GM19025 (cell line): ENCODE results near the gene PLXND1.
"Not testable (repeated sequence)": the region's sequence is repeated elsewhere in the genome, so short reads cannot be mapped to it uniquely, and the experiment has no call there.

ENCODE experiments used
- ATAC-seq: cut with Tn5 transposase; IDR thresholded peaks from one replicate; pipeline ENCODE4 v1.9.1; 2021; ENCODE audit warnings: mild to moderate bottlenecking, low read depth, moderate library complexity; ENCODE audit not compliant: unreplicated experiment

Gene PLXND1

DNA sequence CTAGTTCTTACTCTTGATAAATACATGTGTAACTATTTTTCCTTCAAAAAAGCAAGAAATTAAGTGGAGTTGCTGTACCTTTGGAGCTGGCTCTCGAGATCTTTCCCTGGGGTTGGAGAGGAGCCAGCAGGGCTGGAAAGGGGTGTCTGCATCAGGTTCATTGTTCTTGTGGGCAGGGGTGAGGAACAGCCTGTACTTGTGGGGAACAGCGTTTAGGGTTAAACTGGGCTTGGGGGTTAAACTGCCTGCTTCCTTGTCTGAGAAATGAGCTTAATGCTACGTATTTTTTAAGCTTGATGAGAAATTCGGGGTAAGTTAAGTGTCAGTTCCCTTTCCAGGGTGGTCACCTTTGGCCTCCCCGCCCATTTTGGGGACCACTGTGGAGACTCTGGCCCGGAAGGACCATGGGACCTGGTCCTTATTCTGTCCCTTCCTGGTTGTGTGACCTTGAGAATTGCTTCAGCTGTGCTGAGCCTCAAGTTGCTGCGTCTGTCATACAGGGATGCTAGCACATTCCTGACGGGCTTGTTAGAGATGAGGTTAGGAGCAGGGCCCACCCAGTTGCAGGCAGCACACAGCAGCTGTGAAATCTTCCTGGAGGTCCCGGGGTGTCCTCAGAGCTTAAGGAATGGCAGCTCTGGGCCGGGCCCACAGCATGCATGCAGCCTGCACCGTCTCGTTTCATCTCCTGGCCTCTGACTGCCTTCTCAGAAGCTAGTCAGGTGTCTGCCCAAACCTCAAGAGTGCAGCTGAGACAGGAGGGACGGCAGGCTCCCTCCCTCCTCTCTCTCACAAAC is 51.9 kb downstream of the PLXND1 start:
- no peak for ATAC-seq

DNA sequence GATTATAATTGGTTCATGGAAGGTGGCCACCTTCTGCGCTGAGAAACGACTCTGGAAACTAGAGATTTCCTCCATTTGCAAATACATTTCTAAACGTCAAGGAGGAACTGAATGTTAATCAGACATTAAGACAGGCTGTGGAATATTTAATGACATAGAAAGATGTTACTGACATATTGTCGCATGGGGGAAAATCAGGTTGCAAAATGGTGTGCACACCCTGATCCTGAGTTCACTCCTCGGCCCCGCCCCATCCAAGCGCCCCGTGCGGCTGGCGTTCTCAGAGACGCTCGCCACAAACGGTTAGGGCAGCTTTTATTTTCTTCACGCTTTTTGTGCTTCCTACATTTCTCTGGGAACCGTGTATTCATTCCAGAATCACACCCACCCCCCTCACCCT is 52.8 kb downstream of the PLXND1 start:
- no peak for ATAC-seq

DNA sequence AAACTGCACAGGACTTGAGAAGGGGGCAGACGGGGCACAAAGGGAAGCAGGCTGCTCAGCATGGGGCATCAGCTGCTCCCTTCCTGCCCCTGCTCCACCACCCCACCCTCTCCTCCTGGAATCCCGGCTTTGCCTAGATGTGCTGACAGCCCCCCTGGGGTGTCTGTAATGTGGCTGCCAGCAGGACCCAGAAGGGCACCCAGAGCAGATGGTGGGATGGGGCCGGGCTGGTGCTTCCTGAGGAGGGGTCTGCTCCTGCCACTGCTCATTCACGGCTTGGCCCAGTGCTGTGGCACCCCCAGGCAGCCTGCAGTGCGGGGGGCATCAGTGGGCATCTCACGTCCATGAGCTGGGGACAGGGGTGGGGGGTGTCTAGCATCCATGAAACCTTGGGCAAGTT is 53.3 kb downstream of the PLXND1 start:
- ATAC-seq, result no peak

DNA sequence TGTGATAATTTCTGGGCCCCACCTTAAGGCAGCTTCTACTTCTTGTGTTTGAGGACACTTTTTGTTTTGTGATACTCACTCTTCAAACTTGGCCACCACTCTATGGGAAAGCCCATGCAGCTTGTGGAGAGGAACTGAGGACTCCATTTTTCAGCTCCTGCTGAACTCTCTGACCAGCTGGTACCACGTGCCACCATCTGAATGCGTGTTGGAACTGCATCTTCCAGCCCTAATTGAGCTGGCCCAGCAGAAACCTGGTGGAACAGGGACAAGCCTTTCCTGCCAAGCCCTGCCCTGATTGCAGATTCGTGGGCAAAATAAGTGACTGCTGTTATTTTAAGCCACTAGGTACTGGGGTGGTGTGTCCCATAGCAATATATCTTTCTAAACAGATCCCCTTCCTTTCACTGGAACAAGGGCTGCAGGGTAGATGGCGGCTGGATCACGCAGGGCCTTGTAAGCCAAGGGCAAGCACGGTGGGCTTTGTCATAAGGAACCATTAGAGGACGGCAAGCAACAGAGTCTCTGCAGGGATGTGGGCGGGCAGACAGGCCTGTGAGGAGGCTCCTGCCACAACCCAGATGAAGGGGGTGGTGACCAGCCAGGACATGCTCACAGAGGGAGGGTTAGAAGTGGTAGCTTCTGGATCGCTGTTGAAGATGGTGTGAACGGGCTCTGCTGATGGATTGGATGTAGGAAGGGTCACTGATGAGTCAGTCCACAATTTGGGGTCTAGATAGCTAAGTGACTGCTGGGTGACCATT is 54.0 kb downstream of the PLXND1 start:
- no peak for ATAC-seq

DNA sequence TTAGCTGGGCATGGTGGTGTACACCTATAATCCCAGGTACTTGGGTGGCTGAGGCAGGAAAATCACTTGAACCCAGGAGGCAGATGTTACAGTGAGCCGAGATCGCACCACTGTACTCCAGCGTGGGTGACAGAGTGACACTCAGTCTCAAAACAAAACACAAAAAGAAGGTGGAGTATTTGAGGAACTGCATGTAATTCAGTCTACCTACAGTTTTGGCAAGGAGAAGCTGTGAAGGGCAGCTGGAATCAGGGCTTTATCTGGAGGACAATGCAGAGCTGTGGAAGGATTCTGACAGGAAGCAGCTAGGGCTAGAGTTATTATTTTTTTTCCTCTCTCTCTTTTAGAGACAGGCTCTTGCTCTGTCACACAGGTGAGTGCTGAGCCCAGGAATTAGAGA is 56.7 kb downstream of the PLXND1 start:
- ATAC-seq, result no peak

DNA sequence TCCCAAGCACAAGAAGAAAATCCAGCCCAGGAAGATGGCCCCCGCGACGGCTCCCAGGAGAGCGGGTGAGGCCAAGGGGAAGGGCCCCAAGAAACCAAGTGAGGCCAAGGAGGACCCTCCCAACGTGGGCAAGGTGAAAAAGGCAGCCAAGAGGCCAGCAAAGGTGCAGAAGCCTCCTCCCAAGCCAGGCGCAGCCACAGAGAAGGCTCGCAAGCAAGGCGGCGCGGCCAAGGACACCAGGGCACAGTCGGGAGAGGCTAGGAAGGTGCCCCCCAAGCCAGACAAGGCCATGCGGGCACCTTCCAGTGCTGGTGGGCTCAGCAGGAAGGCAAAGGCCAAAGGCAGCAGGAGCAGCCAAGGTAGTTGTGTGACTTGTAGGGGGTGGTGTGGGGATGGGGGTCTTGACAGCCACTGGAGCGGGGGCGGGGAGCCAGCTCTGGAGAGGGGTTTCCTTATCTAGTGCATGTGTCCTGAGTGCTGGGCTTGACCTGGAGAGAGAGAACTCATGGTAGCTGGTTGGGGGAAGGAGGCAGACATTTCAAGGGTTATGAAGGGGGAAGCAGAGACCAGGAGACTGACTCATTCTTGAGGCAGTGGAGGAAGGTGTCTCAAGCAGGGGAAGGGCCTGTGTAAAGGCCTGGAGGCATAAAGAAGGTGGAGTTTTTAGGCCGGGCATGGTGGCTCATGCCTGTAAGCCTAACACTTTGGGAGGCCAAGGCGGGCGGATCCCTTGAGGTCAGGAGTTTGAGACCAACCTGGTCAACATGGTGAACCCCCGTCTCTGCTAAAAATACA is 57.3 kb downstream of the PLXND1 start:
- no peak for ATAC-seq

DNA sequence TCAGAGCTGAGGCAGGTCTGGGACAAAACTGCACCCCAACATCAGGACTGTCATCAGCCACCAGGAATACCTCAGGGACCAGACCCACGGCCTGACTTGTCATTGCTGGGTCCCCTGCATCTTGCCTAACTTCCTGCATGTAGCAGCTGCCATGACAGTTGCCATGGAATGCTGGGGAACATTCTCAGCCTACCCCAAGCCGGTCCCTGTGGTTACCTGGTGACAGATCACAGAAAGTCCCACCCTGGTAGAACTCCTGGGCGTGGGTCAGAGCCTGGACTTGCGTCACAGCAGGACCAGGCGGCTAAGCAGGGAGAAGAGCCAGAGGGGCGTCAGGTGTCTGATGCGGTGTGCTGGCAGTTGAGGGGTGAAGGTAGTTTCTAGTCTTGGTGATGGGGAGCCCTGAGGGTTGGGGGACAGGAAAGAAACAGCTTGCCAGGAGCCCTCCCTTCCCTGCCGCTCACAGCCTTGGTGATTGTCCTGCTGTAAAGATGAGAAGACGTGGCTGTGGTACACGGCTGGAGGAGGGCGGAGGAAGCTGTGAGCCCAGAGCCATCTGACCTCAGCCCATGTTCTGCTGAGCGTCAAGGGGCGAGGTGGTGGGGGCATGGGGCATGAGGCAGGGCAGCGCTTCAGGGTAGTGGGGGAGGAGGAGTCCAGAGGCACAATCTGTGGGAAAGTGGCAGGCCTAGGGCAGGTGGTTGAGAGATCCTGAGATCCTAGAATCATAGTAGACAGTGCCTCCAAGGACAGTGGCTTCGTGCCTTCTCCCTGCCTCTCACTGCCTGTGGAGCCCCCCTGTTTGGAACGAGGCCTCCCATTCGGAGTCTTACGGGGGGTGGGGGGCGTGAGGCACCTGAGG is 58.1 kb downstream of the PLXND1 start:
- no peak for ATAC-seq

DNA sequence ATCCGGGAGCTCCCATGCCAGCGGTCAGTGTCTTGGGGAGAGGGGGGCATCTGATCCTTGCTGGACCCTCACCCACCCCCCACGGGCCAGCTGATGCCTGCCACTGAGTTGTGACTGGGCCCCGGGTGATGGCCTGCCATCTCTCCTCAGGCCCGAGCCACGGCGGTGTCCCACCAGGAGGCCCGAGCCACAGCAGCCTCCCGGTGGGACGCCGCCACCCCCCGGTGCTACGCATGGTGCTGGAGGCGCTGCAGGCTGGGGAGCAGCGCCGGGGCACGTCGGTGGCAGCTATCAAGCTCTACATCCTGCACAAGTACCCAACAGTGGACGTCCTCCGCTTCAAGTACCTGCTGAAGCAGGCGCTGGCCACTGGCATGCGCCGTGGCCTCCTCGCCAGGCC is 59.2 kb downstream of the PLXND1 start:
- ATAC-seq, result no peak

DNA sequence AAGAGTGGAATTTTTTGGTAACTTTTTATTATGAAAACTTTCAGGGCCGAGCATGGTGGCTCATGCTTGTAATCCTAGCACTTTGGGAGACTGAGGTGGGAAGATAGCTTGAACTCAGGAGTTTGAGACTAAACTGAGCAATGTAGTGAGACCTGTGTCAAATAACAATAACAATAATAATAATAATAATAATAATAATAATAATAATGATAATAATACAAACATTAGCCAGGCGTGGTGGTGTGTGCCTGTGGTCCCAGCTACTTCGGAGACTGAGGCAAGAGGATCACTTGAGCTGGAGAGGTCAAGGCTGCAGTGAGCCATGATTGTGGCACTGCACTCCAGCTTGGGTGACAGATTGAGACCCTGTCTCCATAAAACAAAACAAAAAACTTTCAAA is 60.5 kb downstream of the PLXND1 start:
- not testable (repeated sequence) for ATAC-seq

DNA sequence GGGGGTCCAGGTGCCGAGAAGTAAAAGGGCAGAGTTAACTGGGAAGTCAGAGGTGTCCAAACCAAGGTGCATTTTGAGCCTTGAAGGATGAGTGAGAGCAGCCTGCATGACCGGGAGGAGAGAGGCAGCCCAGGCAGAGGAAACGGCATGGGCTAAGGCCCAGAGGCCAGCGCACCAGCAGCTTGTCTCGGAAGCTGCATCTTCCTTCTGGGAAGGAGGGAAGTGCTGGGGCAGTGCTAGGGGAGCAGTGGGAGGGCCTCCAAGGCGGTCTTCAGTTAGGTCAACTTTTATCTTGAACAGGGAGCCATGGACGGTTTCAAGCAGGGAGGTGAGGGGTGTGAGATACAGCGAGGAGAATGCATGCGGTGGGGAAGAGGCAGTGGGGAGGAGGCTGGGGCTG is 62.5 kb downstream of the PLXND1 start:
- ATAC-seq, result no peak

DNA sequence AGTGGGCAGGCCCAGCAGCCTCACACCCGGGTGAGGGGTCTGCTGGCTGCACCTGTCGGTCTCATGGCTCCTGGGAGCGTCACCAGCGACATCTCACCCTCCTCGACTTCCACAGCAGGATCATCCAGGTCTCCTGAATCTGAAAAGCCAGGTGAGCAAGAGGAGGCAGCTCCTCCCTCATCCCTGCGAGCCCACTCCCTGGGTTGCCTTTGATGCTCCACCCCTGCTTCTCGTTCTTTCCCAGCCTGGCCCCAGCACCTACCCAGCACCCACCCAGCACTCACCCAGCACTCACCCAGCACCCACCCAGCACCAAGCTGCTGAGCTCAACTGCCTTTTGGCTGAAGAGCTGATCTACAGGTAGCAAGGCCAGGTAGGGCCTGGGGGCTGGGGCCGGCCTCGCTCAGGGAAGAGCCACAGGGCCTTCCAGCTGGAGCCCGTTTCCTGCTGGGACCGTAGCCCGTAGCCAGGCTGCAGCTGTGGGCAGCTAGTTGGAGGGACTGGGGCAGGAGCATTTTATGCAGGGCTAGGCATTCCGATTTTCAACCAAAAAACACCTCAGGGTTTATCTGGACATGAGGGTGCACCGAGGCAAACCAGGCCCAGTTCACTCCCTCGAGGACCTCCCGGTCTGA is 63.2 kb downstream of the PLXND1 start, which contains the start of gene H1-8:
Gene H1-8, plus strand, starts transcription at position 20 of the 635 bp plus-strand sequence. Its CDS starts 44 bp downstream, at position 64.
- ATAC-seq, result no peak

DNA sequence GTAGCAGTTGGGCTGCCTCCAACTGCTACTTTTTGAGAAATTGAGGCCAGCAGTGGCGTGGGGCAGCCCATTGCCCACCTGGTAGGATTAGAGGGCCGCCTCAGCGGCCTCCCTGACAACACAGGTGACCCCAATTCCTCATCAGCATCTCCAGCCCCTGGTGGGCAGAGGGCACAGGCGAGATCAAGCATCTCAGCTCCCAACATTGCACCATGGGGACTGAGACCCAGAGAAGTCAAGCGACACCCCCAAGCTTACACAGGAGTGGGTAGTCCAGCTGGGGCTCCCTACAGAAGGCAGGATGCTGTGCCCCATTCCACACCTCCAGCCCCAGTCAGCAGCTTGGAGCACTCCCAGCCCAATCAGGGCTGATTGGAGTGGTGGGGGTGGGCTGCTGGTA is 63.7 kb downstream of the PLXND1 start:
- no peak for ATAC-seq

DNA sequence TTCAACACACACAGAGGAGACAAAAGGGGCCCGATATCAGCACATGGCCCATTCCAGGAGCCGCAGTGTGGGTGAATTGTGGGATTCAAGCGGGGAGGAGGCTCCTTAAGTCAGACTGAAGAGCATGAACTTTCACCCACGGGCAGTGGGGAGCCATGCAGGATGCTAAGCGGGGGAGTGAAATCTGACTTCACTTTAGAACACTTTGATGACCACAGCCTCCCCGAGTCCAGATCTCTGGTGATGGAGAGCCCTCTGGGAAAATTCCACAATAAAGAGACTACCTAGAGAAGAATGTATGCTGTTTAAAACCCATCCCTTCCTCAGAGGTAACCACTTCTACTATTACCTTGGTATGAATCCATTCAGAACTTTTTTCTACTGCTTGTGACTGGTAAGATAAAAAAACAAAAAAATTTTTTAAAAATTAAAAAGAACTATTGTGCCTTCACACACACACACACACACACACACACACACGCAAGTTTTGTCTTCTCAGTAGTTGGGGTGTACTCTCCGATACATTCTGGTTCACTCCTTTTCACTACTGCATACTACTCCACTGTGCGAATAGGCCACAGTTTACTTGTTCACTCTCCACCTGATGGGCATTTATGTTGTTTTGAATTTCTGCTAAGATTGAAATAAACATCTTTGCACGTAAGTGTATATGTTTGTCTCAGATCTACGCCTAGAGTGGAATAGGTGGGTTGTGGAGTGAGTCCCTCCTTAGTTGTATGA is 65.5 kb downstream of the PLXND1 start:
- no peak for ATAC-seq

DNA sequence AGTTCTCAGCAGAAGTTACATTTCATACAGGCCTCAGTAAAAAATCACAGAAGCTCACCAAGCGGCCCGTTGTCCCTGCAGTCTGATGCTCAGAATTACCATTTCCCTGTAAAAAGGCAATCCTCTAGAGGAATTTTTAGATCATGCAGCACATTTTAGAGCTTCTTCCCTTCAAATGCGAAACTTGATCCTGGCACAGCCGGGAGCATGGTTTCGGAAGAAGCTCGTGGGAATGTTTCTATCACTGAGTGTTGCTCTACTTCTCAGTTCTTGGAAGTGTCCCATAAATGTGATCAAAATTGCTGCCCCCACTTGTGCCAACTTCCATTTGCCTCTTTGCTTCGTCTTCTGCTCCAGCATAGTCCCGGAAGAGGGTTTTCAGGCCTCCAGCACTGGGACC is 67.3 kb downstream of the PLXND1 start:
- ATAC-seq, result no peak

DNA sequence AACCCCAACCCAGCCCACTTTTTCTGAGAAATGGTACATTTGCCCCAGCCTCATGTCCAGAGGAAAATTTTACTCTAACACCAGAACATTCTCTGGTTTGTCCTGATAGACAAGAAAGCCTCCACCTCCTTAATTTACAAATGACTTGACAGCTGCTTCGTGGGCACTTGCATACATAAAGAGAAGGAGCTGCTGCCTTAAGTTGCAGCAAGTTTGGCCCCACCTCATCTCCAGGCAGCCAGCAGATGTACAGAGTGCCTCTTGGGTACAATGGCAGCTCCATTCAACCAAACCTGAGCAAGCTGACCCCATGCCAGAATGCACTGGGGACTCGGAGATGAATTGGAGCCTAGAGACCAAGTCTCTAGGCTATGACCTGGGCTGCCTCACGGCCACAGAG is 69.7 kb downstream of the PLXND1 start:
- ATAC-seq, result no peak

DNA sequence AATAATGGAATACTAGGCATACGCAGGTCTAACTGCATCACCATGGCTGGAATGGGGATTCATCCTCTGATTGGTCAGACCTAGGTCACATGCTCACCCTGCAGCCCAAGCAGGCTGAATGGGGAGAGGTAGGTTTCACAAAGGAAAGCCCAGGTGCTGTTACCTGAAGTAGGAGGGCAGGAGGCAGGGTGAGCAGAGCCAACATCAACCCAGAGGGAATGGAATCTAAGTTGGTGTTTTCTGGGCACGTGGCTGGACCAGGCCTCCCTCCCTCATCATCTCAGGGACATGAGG is 70.2 kb downstream of the PLXND1 start:
- ATAC-seq, result no peak

DNA sequence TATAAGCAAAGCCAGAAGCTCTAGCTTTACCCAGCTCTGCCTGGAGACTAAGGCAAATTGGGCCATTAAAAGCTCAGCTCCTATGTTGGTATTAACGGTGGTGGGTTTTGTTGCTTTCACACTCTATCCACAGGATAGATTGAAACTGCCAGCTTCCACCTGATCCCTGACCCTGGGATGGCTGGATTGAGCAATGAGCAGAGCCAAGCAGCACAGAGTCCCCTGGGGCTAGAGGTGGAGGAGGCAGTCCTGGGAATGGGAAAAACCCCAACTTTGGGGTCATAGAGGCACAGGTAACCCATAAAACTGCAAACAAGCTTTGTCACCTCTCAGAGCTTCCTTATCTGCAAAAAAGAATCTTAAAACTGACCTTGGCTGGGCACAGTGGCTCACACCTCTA is 71.4 kb downstream of the PLXND1 start:
- ATAC-seq, result no peak

DNA sequence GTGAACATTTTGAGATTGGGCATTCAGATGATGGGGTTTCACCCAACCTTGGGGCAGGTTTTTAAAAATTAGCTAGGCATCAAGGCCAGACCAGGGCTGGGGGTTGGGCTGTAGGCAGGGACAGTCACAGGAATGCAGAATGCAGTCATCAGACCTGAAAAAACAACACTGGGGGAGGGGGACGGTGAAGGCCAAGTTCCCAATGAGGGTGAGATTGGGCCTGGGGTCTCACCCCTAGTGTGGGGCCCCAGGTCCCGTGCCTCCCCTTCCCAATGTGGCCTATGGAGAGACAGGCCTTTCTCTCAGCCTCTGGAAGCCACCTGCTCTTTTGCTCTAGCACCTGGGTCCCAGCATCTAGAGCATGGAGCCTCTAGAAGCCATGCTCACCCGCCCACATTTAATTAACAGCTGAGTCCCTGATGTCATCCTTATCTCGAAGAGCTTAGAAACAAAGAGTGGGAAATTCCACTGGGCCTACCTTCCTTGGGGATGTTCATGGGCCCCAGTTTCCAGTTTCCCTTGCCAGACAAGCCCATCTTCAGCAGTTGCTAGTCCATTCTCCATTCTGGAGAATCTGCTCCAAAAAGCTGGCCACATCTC is 71.9 kb downstream of the PLXND1 start:
- no peak for ATAC-seq

DNA sequence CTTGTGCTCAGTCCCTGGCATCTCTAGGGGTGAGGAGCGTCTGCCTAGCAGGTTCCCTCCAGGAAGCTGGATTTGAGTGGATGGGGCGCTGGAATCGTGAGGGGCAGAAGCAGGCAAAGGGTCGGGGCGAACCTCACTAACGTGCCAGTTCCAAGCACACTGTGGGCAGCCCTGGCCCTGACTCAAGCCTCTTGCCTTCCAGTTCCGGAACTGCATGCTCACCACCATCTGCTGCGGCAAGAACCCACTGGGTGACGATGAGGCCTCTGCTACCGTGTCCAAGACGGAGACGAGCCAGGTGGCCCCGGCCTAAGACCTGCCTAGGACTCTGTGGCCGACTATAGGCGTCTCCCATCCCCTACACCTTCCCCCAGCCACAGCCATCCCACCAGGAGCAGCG is 73.1 kb downstream of the PLXND1 start:
- ATAC-seq, result no peak
